GM18873 (cell line): Measurements from ENCODE around the gene GAREM1.
"Not testable (repeated sequence)": the region's sequence is repeated elsewhere in the genome, so short reads cannot be mapped to it uniquely, and the experiment has no call there.

ENCODE experiments used
- ATAC-seq: cut with Tn5 transposase; IDR thresholded peaks from one replicate; pipeline ENCODE4 v1.9.1; 2021; ENCODE audit warnings: mild to moderate bottlenecking, moderate library complexity, moderate number of reproducible peaks; ENCODE audit not compliant: unreplicated experiment, low FRiP score

The GAREM1 gene

DNA sequence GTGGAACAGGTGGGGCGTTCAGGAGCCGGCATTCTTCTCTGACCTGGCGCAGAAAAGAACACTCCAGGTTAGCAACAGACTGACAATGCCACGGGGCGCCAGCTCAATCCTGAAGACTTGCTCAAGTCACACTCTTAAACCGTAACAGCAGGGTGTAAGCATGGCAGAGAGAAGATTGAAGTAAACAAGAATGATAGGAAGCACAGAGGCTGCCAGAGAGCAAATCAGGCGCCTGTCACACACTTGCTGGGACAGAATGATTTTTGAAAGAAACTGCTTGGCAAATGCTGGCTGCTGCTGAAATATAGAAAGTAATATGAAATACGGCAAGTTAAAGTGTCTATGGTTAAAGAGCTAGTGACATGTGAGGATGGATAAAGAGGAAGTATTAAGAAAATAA is 200.3 kb downstream of the GAREM1 start:
- no peak for ATAC-seq

DNA sequence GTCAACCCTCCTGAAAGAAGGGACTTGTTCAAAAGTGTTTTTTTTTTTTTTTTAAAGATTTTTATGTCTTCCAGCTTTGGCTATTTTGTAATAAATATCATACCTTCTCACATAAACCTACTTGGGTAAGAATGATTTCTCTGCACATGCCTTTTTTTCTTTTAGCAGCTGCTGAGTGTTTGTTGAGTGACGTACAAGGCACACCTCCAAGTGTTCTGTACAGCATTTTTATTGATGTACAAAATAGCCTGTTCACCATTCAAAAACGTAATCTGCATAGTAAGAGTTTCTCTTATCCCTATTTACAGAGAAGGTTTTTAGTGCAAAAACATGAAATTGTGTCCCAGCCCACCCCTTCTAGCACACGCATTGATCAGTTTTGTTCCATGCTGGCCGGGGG is 203.2 kb downstream of the GAREM1 start:
- no peak for ATAC-seq

DNA sequence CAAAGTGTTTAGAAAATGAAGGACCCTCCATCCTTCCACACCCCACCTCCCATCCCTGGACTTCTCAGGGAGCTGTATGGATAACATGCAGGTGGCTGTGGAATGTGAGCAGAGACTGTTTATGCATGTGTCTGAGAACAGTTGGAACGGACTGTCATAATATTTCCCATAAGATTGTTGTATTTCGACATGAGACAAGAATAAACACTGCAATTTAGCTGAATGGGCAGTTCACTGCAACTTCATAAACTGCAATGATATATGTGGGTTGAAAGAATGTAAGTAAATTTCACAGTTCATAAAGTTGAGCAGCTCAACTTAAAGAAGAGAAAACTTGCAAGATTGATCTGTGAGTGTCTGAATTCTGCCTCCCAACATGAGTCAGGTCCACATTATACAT is 206.3 kb downstream of the GAREM1 start:
- no peak for ATAC-seq

DNA sequence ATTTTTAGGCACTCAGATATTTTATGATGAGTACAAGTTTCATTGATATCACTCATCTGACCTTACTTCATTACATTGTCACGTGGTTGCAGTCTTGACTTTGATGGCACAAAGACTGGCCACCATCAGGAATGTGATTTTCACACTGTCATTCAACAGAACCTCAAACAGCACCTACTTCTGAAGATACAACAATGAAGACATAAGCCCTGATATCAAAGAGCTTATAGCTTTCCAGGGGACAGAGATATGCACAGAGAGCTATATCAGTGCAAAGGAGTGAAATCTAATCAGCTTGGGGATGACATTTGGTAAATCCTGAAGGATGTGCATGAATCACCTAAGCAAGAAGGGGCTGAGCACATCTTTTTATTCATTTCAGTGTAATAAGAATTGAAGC is 208.6 kb downstream of the GAREM1 start:
- ATAC-seq, result no peak

DNA sequence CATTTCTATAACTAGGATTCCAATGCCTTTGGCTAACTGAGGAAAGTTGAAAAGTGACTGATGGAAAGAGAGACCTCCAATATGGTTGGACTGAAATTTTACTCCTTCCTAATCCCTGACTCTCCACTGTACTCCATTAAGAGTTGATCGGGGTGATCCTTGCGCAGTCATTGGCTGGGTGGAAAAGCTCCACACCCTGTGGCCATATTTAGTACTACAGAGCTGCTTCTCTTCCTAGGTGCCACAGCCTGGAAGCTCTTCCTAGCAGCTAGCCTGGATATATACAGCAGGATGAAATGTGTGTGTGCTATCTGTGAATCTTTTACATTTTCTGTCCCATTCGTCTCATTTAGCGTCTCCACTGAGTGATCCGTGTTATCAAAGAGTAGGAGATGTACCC is 209.7 kb downstream of the GAREM1 start:
- no peak for ATAC-seq

DNA sequence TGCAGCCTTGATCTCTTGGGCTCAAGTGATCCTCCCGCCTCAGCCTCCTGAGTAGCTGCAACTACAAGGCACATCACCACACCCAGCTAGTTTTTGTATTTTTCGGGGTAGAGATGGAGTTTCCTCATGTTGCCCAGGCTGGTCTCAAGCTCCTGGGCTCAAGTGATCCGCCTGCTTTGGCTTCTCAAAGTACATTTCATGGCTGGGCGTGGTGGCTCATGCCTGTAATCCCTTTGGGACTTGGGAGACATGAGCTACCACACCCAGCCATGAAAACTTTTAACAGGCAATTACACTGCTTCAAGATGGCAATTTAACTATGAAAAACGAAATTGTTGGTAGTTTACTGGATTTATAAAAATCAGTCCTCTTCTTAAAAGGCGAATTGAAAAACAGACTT is 211.1 kb downstream of the GAREM1 start:
- ATAC-seq, result no peak

DNA sequence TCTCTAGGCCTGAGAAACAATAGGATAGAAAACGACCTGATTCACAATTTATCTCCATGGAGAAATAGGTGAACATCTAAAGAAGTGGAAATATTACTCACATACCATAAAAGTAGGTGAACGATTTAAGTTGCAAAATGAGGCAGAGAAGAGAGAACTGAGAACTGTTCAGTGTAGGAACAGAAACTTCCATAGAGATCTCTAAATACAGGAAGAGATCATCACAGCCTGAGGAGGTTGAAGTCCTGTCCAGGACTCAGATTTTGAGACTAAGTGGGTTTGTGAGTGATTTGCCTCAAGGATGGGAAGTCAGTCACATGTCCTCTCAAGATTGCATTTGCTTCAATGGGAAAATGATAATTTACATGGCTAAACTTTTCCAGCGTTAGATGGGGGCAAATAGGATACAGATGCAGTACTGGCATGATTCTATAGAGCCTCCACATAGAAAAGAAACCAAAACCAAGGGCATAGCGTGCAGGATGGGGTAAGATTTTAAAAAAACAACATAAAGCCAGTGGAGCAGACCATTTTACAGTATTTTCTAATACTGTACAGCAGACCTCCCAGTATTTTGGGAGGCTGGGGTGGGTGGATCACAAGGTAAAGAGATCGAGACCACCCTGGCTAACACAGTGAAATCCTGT is 212.0 kb downstream of the GAREM1 start:
- no peak for ATAC-seq

DNA sequence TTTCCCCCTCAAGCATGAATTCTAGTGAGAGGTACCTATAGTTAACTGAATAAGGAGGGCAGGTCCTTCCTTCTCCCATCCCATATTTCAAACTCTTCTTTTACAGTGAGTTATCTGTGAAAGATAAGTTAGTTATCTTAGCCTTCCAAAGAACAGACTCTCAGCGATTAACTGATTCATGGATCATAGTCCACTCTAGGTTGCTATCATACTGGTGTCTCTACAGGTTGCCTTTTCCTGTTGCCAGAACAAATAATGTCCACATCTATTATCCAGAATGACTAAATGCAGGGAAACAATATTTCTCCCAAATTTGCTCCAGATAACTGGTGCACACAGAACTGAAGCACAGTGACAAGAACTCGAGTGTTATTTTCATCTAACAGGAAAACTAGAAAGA is 212.5 kb downstream of the GAREM1 start:
- no peak for ATAC-seq

DNA sequence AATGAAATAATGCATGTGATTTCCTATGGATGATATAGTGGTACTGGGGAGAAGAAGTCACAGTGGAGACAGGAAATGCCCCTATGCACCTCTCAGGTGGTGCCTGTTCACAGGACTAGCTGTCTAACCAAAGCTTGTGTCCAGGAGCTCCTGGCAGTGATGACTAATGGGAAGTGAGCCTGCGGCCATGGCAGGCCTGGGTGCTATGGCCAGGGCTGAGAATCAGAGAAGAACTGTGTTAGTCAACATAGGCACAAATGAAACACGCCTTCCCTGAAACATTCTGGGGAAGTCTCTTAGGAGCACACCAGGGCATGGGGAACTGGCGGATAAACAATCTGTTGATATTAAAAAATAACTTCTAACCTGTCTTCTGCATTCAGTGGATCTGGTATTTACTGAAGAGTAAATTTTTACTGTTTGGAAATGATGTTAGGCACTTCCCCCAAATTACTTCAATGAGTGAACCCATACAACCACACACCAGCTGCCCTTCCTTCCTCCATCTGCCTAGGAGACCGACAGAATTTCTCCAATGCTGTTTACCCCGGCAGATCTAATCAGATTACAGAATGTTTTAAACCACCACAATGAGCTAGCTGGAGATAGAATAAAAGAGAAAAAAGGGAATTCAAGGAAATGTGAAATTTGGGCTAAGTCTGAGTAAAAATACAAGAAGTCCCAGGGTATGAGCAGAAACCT is 213.4 kb downstream of the GAREM1 start:
- ATAC-seq, result no peak

DNA sequence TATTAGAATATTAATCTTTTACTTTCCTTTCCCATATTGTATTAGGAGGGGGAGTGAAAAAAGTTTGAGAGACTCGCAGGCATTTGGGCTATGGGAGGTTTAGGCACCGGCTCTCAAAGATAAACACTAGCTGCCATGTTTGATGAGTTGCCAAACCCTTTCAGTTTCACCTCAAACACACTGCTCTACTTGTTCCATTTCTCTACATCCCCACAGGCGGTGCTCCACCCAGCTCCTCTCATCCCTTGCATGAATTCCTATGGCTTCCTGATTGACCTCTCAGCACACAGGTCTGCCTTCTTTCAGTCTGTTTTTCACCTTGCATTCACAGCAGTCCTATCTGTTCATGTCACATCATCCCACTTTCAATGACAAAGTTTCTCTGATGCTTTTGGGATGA is 215.1 kb downstream of the GAREM1 start:
- ATAC-seq, result no peak

DNA sequence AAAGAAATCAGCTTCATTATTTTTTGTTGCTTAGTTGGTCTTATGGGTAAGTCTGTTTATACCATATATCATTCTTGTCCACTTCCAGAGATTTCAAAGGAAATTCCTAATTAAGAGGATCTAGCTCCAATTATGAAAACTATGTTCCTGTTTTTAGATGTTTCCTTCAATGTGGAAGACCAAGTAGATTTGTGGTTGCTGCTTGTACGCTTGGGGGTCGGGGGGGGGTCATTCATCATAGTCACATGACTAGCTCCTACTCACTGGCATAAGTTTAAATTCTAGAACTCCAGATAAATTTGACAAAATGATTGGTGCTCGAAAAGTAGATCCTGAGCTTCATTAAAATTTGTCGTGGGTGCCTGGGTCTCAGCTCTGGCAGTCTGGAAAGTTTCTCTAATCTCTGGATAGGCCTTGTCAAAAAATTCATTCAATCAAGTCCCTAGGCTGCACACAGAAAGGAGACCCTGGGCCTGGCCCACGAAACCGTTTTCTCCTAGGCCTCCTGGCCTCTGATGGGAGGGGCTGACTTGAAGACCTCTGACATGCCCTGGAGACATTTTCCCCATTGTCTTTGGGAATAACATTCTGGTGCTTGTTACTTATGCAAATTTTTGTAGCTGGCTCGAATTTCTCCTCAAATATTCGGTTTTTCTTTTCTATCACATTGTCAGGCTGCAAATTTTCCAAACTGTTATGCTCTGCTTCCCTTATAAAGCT is 218.4 kb downstream of the GAREM1 start:
- no peak for ATAC-seq

DNA sequence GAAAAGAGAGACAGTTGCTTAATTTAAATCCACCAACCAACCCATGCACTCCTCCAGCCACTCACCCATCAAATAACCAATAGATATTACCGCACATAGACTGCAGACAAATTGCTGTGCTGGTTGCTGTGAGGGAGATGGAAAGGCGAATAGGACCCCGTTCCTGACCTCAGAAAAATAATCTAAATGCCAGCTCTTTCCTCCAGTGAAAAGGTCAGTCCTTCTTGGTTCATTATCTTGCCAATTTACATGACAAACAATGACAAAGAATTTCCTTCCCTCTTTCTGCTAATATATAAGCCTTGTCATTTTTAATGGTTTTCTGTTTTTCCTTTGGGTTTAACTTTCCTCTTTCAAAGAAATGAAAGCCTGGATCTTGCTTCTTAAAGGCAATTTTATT is 219.2 kb downstream of the GAREM1 start:
- no peak for ATAC-seq

DNA sequence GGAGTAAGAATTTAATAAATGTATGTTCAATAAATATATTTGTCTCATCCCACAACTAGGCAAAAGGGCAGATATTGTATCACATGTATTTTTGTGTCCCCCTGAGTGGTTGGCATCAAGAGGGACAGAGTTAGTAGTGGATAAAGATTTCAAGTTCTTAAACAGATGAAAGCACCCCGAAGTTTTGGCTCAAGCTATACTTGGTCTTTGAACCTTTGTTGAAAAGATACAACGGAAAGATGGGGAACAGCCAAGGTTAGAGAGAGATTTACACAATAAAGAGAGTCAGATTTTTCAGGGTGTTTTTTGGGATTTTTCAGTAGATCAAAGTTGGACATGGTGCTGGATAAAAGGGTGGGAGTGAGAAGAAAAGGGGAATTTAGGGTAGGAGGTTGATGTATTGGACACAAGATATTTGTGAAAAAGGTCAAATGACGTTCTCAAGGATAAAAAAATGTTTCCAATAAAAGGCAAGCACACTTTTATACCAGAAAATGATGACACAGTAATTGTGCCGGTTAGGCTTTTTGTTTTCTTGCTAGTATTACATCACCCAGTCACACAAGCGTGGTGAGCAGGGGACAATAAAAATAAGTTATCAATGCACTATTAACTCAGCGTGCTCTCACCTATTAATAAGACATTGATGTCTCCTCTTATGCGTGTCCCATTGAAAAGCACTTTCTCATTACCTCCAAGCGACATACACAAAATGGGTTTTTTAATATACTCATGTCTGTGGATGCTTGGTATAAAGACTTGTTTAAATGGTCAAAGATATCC is 221.3 kb downstream of the GAREM1 start:
- ATAC-seq, result no peak

DNA sequence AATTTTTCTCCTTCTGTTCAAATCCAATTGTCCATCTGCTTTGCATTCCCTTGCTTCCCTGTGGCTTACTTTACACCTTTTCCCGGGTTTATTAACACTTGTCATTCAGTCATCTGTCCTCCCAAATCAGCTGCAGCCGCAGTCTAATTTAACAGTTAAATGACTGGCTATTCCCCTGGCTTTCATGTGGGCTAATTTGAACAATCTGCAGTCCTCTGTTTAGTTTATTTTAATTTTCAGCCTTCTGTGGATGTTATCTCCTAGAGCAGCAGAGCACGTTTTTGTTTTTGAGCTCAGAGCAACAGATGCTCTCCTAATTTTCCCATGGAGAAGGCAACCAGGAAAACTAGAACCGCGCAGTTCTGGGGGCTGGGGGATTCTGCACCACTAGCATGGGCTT is 225.8 kb downstream of the GAREM1 start:
- ATAC-seq, result no peak

DNA sequence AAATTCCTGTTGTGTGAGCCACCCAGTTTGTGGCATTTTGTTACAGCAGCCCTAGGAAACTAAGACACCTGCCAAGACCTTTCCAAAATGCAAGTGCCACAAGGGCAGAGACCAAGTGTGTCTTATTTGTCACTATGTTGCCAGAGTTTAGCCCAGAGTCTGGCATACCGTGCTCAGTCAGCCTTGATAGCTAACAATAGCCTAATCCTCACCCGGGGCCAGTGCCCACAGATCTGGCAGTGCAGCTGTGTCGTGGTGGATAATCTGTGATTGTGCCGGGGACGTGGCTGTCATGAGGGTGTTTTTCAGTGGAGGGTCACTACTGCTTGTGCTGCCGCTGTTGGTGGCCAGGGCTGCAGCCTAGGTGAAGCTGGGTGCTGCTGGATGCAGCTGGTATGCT is 227.3 kb downstream of the GAREM1 start:
- no peak for ATAC-seq

DNA sequence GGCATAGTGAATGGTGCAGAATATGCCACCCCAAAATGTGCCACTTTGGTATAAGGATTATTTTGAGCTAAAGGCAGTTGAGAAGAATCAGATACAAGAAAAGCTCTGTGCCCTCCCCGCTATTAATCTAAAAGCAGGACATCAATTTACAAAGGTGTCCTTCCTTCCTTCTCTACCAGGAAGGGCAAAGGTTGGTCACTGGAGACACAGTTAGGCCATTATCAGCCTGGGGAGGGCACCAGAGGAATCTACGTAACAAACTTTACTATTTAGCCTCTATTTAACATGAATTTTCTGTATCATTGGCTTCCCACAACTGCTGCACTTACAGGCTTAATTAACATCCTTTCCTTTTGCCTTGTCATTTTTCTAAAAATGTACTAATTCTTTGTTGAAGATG is 228.3 kb downstream of the GAREM1 start:
- ATAC-seq, result no peak

DNA sequence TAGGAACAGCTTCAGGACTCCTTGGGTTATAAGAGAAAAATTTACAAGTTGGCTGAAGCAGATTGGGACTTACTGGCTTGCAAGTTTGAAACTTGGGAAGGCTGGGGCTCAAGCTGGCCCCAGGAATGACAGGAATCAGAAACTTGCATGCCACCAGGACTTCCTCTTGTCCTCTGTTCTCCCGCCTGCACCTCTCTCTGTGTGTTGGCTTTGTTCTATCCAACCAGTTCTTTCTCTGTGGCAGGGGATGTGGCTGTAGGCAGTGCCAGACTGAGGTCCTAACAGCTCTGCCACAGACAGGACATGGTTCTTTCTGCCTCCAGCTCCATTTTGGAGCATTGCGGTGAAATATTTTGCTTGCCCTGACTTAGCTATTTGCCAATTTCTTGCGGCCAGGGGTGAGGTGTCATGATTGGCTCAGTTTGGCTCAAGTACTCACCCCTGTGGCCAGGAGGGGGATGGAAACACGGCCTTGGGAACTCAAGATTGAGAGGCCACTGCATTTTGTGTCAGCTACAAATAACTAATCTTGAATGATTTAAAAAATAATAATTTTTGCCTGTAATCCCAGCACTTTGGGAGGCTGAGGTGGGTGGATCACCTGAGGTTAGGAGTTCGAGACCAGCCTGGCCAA is 231.9 kb downstream of the GAREM1 start:
- no peak for ATAC-seq

DNA sequence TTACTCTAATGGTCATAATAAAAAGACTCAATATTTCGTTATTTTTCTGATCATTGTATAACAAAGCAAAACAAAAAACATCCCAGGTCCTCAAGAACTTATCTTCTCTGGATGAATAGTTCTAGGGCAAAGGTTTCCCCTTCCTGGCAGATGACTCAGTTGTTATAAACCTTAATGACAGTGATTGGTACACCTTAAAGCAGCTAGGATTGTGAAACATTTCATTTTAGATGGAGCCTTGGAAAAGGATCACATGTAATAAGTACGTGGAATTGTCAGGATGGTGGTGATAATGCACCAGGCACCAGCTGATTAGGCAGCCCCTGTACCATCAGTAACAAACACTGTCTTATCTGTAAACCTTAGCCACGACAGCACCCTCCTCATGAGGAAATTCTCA is 233.6 kb downstream of the GAREM1 start:
- ATAC-seq, result no peak

DNA sequence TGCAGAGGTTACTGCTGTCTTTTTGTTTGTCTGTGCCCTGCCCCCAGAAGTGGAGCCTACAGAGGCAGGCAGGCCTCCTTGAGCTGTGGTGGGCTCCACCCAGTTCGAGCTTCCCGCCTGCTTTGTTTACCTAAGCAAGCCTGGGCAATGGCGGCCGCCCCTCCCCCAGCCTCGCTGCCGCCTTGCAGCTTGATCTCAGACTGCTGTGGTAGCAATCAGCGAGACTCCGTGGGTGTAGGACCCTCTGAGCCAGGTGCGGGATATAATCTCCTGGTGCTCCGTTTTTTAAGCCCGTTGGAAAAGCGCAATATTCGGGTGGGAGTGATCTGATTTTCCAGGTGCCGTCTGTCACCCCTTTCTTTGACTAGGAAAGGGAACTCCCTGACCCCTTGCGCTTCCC is 237.3 kb downstream of the GAREM1 start:
- ATAC-seq, result not testable (repeated sequence)

DNA sequence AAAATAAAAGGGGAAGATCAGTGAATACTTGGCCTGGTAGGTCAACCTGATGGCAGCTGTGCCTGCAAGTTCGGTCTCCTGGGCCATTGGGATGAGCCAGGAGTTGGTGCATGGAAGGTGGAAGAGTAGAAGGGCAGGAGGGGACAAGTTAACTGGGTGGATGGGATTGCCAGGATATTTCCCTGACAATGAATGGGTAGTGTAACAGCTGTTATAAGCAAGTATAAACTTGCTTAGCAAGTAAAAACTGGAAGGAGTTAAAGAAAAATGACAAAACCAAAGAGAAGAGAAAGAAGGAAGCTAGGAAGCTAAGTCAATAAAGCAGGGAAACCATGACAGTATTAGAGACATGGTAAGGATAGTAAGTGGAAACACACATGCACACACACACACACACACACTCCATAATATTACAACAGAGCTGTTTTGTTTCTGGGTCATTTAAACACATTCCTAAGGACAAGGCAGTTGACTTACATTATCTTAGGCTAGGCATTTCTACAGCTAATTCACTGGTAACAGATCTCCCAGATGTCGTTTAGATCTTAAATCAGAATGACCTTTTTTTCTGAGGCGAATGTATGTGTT is 251.2 kb downstream of the GAREM1 start:
- ATAC-seq, result no peak
